Osteoblast (primary cell): ENCODE results near the gene GPATCH8. TPM values are rescaled to one million over a fixed set of nuclear protein-coding genes. Genes with fewer than 3 reads are reported as not detected.
A peak's percentile ranks its signal among the peaks of the same experiment; 100 is the strongest.

Experiments
- DNase-seq: peaks from one replicate; pipeline ENCODE4 v3.0.0; 2011; ENCODE audit warnings: low spot score, mixed read lengths; ENCODE audit not compliant: insufficient read length; ENCODE audit errors: missing footprints
- H2AFZ ChIP-seq: 2 replicates; pipeline ENCODE4 v1.6.0; 2011; ENCODE audit warnings: mild to moderate bottlenecking, low read length
- H3K27ac ChIP-seq: 2 replicates; pipeline ENCODE4 v1.5.1; 2011; ENCODE audit warnings: mild to moderate bottlenecking, low read depth, low read length, moderate library complexity
- H3K27me3 ChIP-seq: 2 replicates; pipeline ENCODE4 v1.6.0; 2012; ENCODE audit warnings: mild to moderate bottlenecking, control low read depth, inconsistent platforms, low read length, moderate library complexity; ENCODE audit not compliant: insufficient read depth
- H3K36me3 ChIP-seq: 2 replicates; pipeline ENCODE4 v1.5.1; 2011; ENCODE audit warnings: mild to moderate bottlenecking, low read length, control low read depth, moderate library complexity; ENCODE audit not compliant: insufficient read depth
- H3K4me1 ChIP-seq: 2 replicates; pipeline ENCODE4 v1.5.1; 2011; ENCODE audit warnings: mild to moderate bottlenecking, low read length, control low read depth, moderate library complexity; ENCODE audit not compliant: insufficient read depth
- H3K4me2 ChIP-seq: 2 replicates; pipeline ENCODE4 v1.6.0; 2011; ENCODE audit warnings: mild to moderate bottlenecking, low read length; ENCODE audit not compliant: insufficient read depth
- H3K4me3 ChIP-seq: fragments of 200-600 bp; sonication (generic); 3 replicates; pipeline ENCODE4 v1.5.1; 2012; ENCODE audit warnings: mild to moderate bottlenecking, low read length, inconsistent platforms; ENCODE audit not compliant: insufficient read depth
- H3K79me2 ChIP-seq: 2 replicates; pipeline ENCODE4 v1.6.0; 2012; ENCODE audit warnings: mild to moderate bottlenecking, low read length, control low read depth, inconsistent platforms; ENCODE audit not compliant: insufficient read depth
- H3K9me3 ChIP-seq: 2 replicates; pipeline ENCODE4 v1.5.1; 2011; ENCODE audit warnings: low read depth, low read length, control low read depth
- H4K20me1 ChIP-seq: 2 replicates; pipeline ENCODE4 v1.6.0; 2012; ENCODE audit warnings: mild to moderate bottlenecking, low read length, control low read depth; ENCODE audit not compliant: insufficient read depth
- CTCF ChIP-seq: IDR thresholded peaks from 2 replicates; pipeline ENCODE4 v1.5.1; 2011; ENCODE audit warnings: mild to moderate bottlenecking, low read depth, low read length, moderate library complexity; ENCODE audit errors: extremely low read depth
- total RNA-seq: library from RNA; depleted of rRNA; stranded (reverse); fragments of >200 nt; gene quantifications from 2 replicates; pipeline ENCODE4 v1.2.3, GENCODE V29; 2012

Gene GPATCH8
- total RNA-seq, 1 donor: 33.3 TPM

GRCh38 chr17:44362949-44363612 is 140.1 kb downstream of the GPATCH8 start:
- DNase-seq: peak; percentile 98

GRCh38 chr17:44362459-44362948 is 140.7 kb downstream of the GPATCH8 start:
- Histone ChIP-seq H3K4me1 (no peaks in the 10 kb centered on the region), H3K27ac (no peak overlapping the region), H3K36me3 (no peaks in the 10 kb centered on the region), H3K4me3 (peak overlapping the region; percentile 75), H3K9me3 (no peaks in the 10 kb centered on the region), H4K20me1 (no peaks in the 10 kb centered on the region), H3K27me3 (peaks cover 10% of the 10 kb centered on the region), H3K4me2 (peak overlapping the region; percentile 82), H2AFZ (no peak overlapping the region), H3K79me2 (no peaks in the 10 kb centered on the region)
- no peak for TF ChIP-seq CTCF
- peak; percentile 78 for DNase-seq

More at GRCh38 chr17:44362949-44363612, 140.1 kb downstream of the GPATCH8 start:
- Histone ChIP-seq H3K4me1 (no peaks in the 10 kb centered on the region), H3K27ac (no peak overlapping the region), H3K79me2 (no peaks in the 10 kb centered on the region), H2AFZ (peak overlapping the region; percentile 83), H3K4me2 (peak overlapping the region; percentile 82), H3K4me3 (peak overlapping the region; percentile 75), H3K27me3 (peaks cover 10% of the 10 kb centered on the region), H3K36me3 (no peaks in the 10 kb centered on the region), H3K9me3 (no peaks in the 10 kb centered on the region), H4K20me1 (no peaks in the 10 kb centered on the region)
- TF ChIP-seq CTCF: no peak

- peak; percentile 63 for DNase-seq
- H3K4me1 ChIP-seq: no peaks in the 10 kb centered on the region
- H3K27me3 ChIP-seq: peaks cover 10% of the 10 kb centered on the region
- H3K79me2 ChIP-seq: no peaks in the 10 kb centered on the region
- no peak overlapping the region for H3K4me3 ChIP-seq
- H3K9me3 ChIP-seq: no peaks in the 10 kb centered on the region
- no peak overlapping the region for H3K4me2 ChIP-seq
- H4K20me1 ChIP-seq: no peaks in the 10 kb centered on the region
- no peak overlapping the region for H3K27ac ChIP-seq
- H2AFZ ChIP-seq: no peak overlapping the region
- no peaks in the 10 kb centered on the region for H3K36me3 ChIP-seq
- TF ChIP-seq CTCF: no peak
Observed at GRCh38 chr17:44361292-44362260, 141.6 kb downstream of the GPATCH8 start.

GRCh38 chr17:44360826-44361225 is 142.4 kb downstream of the GPATCH8 start:
- Histone ChIP-seq H3K4me2 (no peak overlapping the region), H4K20me1 (no peaks in the 10 kb centered on the region), H3K27me3 (peaks cover 3% of the 10 kb centered on the region), H3K4me3 (no peak overlapping the region), H3K27ac (no peak overlapping the region), H3K4me1 (no peaks in the 10 kb centered on the region), H3K9me3 (no peaks in the 10 kb centered on the region), H3K36me3 (no peaks in the 10 kb centered on the region), H3K79me2 (no peaks in the 10 kb centered on the region), H2AFZ (no peak overlapping the region)
- peak; percentile 94 for DNase-seq
- no peak for TF ChIP-seq CTCF
